ENCODE measurements around the gene SNRNP200. TPM values are rescaled to one million over a fixed set of nuclear protein-coding genes. Genes with fewer than 3 reads are reported as not detected.

Gene SNRNP200
- total RNA-seq, 2 experiments from 2014 or later, result 79.3 to 216 TPM

DNA sequence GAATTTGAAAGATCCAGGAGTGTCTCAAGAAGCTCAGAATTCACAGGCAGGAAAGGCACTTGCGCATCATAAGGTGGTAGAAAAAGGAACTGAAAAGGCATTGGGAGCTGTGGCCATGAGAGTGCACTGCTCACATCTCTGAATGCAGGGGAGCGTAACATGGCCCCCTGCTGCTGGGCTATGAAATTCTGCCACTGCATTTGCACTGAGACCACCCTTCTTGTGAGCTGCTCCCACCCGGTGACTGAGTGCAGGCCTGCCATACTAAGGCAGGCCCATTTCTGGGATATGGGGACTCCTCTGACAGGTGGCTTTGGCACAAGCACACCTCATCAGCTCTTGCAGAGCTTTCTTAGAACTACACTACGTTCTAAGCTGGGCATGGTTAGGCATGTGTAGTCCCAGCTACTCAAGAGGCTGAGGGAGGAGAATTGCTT is 71.4 kb downstream of the SNRNP200 start:
- intact Hi-C loops (cut with micrococcal nuclease; ENCODE audit: unreplicated experiment), result loop anchor here (2.0 kb wide), 1 partner anchor 25 kb away; the partner anchor contains the start of gene STARD7
- peak; percentile 84 for DNase-seq (ENCODE audit: low spot score)
- TF ChIP-seq EZH2phosphoT487 (IDR thresholded peaks at IDR 0.05; ENCODE audit: borderline replicate concordance, low read depth, low read length), result no peak
- TF ChIP-seq, protein P1, sequence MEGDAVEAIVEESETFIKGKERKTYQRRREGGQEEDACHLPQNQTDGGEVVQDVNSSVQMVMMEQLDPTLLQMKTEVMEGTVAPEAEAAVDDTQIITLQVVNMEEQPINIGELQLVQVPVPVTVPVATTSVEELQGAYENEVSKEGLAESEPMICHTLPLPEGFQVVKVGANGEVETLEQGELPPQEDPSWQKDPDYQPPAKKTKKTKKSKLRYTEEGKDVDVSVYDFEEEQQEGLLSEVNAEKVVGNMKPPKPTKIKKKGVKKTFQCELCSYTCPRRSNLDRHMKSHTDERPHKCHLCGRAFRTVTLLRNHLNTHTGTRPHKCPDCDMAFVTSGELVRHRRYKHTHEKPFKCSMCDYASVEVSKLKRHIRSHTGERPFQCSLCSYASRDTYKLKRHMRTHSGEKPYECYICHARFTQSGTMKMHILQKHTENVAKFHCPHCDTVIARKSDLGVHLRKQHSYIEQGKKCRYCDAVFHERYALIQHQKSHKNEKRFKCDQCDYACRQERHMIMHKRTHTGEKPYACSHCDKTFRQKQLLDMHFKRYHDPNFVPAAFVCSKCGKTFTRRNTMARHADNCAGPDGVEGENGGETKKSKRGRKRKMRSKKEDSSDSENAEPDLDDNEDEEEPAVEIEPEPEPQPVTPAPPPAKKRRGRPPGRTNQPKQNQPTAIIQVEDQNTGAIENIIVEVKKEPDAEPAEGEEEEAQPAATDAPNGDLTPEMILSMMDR (conservative IDR thresholded peaks at IDR 0.05; ENCODE audit: low read length), result peak; percentile 74
- Histone ChIP-seq H3K36me3 (ENCODE audit: insufficient read depth, low read length) (no peaks in the 10 kb centered on the region), H3K4me1 (ENCODE audit: insufficient read depth, low read length, poor library complexity, severe bottlenecking) (peaks cover 28% of the 10 kb centered on the region), H3K27ac (ENCODE audit: low read depth, low read length, poor library complexity, severe bottlenecking) (peak overlapping the region; percentile 74), H2AFZ (ENCODE audit: low read length) (peak overlapping the region; percentile 59; the same call in 1 of the 2 replicates), H3K9me2 (ENCODE audit: insufficient read depth, low read length) (no peaks in the 10 kb centered on the region), H3K4me2 (ENCODE audit: low read length) (peak overlapping the region; percentile 77), H3K9me3 (ENCODE audit: low read length) (no peaks in the 10 kb centered on the region), H3K4me3 (ENCODE audit: low read depth, low read length, poor library complexity, severe bottlenecking) (peak overlapping the region; percentile 50), H4K20me1 (ENCODE audit: insufficient read depth, low read length) (no peaks in the 10 kb centered on the region), H3K79me2 (ENCODE audit: insufficient read depth, low read depth, low read length) (no peaks in the 10 kb centered on the region)
- ChIA-PET POLR2A (interaction anchor here (0.8 to 2.8 kb wide), 13 partner anchors 8 to 53 kb away, joined by 3 to 25 read pairs (median 5); partner anchors contain the start of gene STARD7), CTCF (ENCODE audit: unreplicated experiment) (interaction anchor here (1.1 to 1.8 kb wide), 5 partner anchors 11 to 96 kb away, joined by 3 to 6 read pairs (median 4); partner anchors contain the start of gene ASTL)
- BruUV-seq (replicated peaks), result no TSS peak

DNA sequence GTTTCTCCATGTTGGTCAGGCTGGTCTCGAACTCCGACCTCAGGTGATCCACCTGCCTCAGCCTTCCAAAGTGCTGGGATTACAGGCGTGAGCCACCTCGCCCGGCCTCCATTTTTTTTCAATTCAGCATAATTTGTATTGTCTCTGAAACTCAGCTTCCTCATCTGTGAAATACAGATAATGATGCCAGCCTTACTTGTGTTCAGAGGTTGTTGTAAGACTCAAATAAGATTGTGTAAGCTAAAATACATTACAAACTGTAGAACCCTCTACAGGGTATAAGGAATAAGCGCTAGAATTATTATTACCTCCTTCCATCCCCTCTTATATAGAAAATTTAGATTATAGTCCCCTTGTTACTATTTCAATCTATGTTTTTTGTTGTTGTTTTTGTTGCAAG is 71.9 kb downstream of the SNRNP200 start:
- TF ChIP-seq EZH2phosphoT487 (IDR thresholded peaks at IDR 0.05; ENCODE audit: borderline replicate concordance, low read depth, low read length), result no peak
- TF ChIP-seq, protein P1 (conservative IDR thresholded peaks at IDR 0.05; ENCODE audit: low read length), result no peak
- Histone ChIP-seq H3K4me3 (ENCODE audit: low read depth, low read length, poor library complexity, severe bottlenecking) (no peak overlapping the region), H3K79me2 (ENCODE audit: insufficient read depth, low read depth, low read length) (no peaks in the 10 kb centered on the region), H3K4me1 (ENCODE audit: insufficient read depth, low read length, poor library complexity, severe bottlenecking) (peaks cover 28% of the 10 kb centered on the region), H3K9me2 (ENCODE audit: insufficient read depth, low read length) (no peaks in the 10 kb centered on the region), H3K36me3 (ENCODE audit: insufficient read depth, low read length) (no peaks in the 10 kb centered on the region), H3K27ac (ENCODE audit: low read depth, low read length, poor library complexity, severe bottlenecking) (peak overlapping the region; percentile 74), H3K4me2 (ENCODE audit: low read length) (peak overlapping the region; percentile 77), H3K9me3 (ENCODE audit: low read length) (no peaks in the 10 kb centered on the region), H4K20me1 (ENCODE audit: insufficient read depth, low read length) (no peaks in the 10 kb centered on the region), H2AFZ (ENCODE audit: low read length) (peak overlapping the region; percentile 59; the same call in 1 of the 2 replicates)
- POLR2A ChIA-PET, result interaction anchor here (0.6 to 2.8 kb wide), 13 partner anchors 8 to 396 kb away, joined by 3 to 25 read pairs (median 5); partner anchors contain the start of gene STARD7
- intact Hi-C loops (cut with micrococcal nuclease; ENCODE audit: unreplicated experiment), result loop anchor here (2.0 kb wide), 1 partner anchor 25 kb away; the partner anchor contains the start of gene STARD7
- no peak for DNase-seq (ENCODE audit: low spot score)
- CTCF ChIA-PET (ENCODE audit: unreplicated experiment), result interaction anchor here (1.0 to 1.8 kb wide), 6 partner anchors 10 to 95 kb away, joined by 3 to 6 read pairs (median 4); partner anchors contain the start of genes ASTL and STARD7
- no TSS peak for BruUV-seq (replicated peaks)

DNA sequence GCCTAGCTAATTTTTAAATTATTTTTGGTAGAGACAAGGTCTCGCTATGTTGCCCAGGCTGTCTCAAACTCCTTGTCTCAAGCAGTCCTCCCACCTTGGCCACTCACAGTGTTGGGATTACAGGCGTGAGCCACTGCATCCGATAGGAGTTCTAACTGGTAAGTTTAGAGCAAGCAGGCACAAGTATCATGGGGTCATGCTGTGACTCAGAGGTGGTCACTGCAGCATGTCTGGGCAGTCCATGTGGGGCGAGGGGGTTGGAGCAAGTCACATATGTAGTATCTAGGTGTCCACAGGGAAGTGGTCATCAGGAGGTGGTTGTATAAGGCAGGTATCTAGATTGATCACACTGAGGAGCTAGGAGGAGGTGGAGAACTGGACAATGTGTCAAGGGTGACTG is 74.0 kb downstream of the SNRNP200 start:
- BruUV-seq (replicated peaks), result no TSS peak
- no peak overlapping the region for H3K4me2 ChIP-seq (ENCODE audit: low read length)
- ChIA-PET POLR2A (interaction anchor here (1.7 kb wide), 1 partner anchor 15 kb away, joined by 7 read pairs; no protein-coding TSS in a partner anchor), CTCF (ENCODE audit: unreplicated experiment) (interaction anchor here (0.7 to 1.1 kb wide), 2 partner anchors 9 to 10 kb away, joined by 3 to 4 read pairs; no protein-coding TSS in a partner anchor)
- no peak overlapping the region for H3K4me3 ChIP-seq (ENCODE audit: low read depth, low read length, poor library complexity, severe bottlenecking)
- peaks cover 28% of the 10 kb centered on the region for H3K4me1 ChIP-seq (ENCODE audit: insufficient read depth, low read length, poor library complexity, severe bottlenecking)
- H4K20me1 ChIP-seq (ENCODE audit: insufficient read depth, low read length), result no peaks in the 10 kb centered on the region
- no peak overlapping the region for H3K27ac ChIP-seq (ENCODE audit: low read depth, low read length, poor library complexity, severe bottlenecking)
- no peak overlapping the region for H2AFZ ChIP-seq (ENCODE audit: low read length)
- TF ChIP-seq EZH2phosphoT487 (IDR thresholded peaks at IDR 0.05; ENCODE audit: borderline replicate concordance, low read depth, low read length), result no peak
- TF ChIP-seq, protein P1 (conservative IDR thresholded peaks at IDR 0.05; ENCODE audit: low read length), result no peak
- H3K9me3 ChIP-seq (ENCODE audit: low read length), result no peaks in the 10 kb centered on the region
- intact Hi-C loops (cut with micrococcal nuclease; ENCODE audit: unreplicated experiment), result no loop called here
- no peaks in the 10 kb centered on the region for H3K36me3 ChIP-seq (ENCODE audit: insufficient read depth, low read length)
- H3K79me2 ChIP-seq (ENCODE audit: insufficient read depth, low read depth, low read length), result no peaks in the 10 kb centered on the region; the same call in 1 of the 2 replicates
- H3K9me2 ChIP-seq (ENCODE audit: insufficient read depth, low read length), result no peaks in the 10 kb centered on the region
- no peak for DNase-seq (ENCODE audit: low spot score)
